ENCODE data around the gene MAP2. TPM values are rescaled to one million over a fixed set of nuclear protein-coding genes. Genes with fewer than 3 reads are reported as not detected.
A peak's percentile ranks its signal among the peaks of the same experiment; 100 is the strongest.

The MAP2 gene
- total and polyA plus RNA-seq, 2 donors (not counting 3 experiments of a cell fraction or from before 2014, with no cell fraction given): 19.4 to 46.1 TPM

- no peak overlapping the region for H3K27ac ChIP-seq (ENCODE audit: insufficient read depth, low read depth, low read length)
- POLR2A ChIA-PET: interaction anchor here (0.7 kb wide), 1 partner anchor 154 kb away, joined by 3 read pairs; the partner anchor contains the start of gene MAP2
Measured at GRCh38 chr2:209577376-209578357, 153.8 kb downstream of the MAP2 start.

More at GRCh38 chr2:209577376-209578357, 153.8 kb downstream of the MAP2 start:
- FAIRE-seq: peak; percentile 37
- CTCF ChIA-PET: interaction anchor here (0.7 to 5.1 kb wide), 41 partner anchors 9 to 621 kb away, joined by 3 to 142 read pairs (median 4); partner anchors contain the start of gene MAP2
- no peak overlapping the region for H2AFZ ChIP-seq (ENCODE audit: low read depth, low read length)
- TF ChIP-seq CTCF (IDR thresholded peaks at IDR 0.05; ENCODE audit: extremely low read depth in 1 of 2, insufficient read depth in 1 of 2, low read depth in 1 of 2, low read length in 2 of 2): peak in 1 of 2 donors; percentile 12
- TF ChIP-seq POLR2A (IDR thresholded peaks at IDR 0.05; ENCODE audit: low read depth, low read length): no peak
- no peak overlapping the region for H3K4me3 ChIP-seq (replicated peaks in 1 of 3; ENCODE audit: insufficient read depth in 1 of 3, low read depth in 1 of 3, low read length in 3 of 3)
- H3K9me1 ChIP-seq (replicated peaks; ENCODE audit: control insufficient read depth, extremely low read depth, insufficient read depth, low read length): no peaks in the 10 kb centered on the region
- no peak overlapping the region for H3K4me2 ChIP-seq (ENCODE audit: insufficient read depth, low read length)
- dilution Hi-C loops (cut with MboI; ENCODE audit: extremely low pct_ligation_motif_present, low sequenced_read_pairs) (no loop called here), intact Hi-C loops (cut with micrococcal nuclease) (loop anchor here (1.0 to 5.0 kb wide), 6 partner anchors 81 to 1180 kb away; no protein-coding TSS in a partner anchor)
- H3K79me2 ChIP-seq (ENCODE audit: control insufficient read depth, insufficient read depth, low read length): no peaks in the 10 kb centered on the region
- no peaks in the 10 kb centered on the region for H3K27me3 ChIP-seq (ENCODE audit: control insufficient read depth in 2 of 2, insufficient read depth in 2 of 2, low read length in 2 of 2)
- H3K9ac ChIP-seq (replicated peaks; ENCODE audit: extremely low read depth, insufficient read depth, low read length): no peak overlapping the region
- no peaks in the 10 kb centered on the region for H4K20me1 ChIP-seq (replicated peaks; ENCODE audit: control insufficient read depth, extremely low read depth, insufficient read depth, low read length)
- BruUV-seq (replicated peaks): no TSS peak
- no peaks in the 10 kb centered on the region for H3K4me1 ChIP-seq (ENCODE audit: control insufficient read depth, extremely low read depth, insufficient read depth, low read length)
- no peaks in the 10 kb centered on the region for H3K9me3 ChIP-seq (replicated peaks; ENCODE audit: control insufficient read depth, insufficient read depth, low read length)
- DNase-seq (ENCODE audit: low read depth, low spot score): peak; percentile 14
- H3K36me3 ChIP-seq (ENCODE audit: control insufficient read depth in 2 of 2, extremely low read depth in 1 of 2, insufficient read depth in 2 of 2, low read length in 2 of 2): no peaks in the 10 kb centered on the region

Measured in endothelial cell of umbilical vein (primary cell).